Activated CD4-positive, alpha-beta T cell treated with anti-CD3 and anti-CD28 coated beads, Interleukin-2, amount 50 U/mL, for 16 hours (primary cell): Measurements from ENCODE around the gene KIF6.

Source experiments
- DNase-seq: peaks from one replicate; pipeline ENCODE4 v3.0.0-alpha.2; 2020

The KIF6 gene

GRCh38 chr6:39367700-39368099 is 357.5 kb downstream of the KIF6 start:
- no peak for DNase-seq

DNA sequence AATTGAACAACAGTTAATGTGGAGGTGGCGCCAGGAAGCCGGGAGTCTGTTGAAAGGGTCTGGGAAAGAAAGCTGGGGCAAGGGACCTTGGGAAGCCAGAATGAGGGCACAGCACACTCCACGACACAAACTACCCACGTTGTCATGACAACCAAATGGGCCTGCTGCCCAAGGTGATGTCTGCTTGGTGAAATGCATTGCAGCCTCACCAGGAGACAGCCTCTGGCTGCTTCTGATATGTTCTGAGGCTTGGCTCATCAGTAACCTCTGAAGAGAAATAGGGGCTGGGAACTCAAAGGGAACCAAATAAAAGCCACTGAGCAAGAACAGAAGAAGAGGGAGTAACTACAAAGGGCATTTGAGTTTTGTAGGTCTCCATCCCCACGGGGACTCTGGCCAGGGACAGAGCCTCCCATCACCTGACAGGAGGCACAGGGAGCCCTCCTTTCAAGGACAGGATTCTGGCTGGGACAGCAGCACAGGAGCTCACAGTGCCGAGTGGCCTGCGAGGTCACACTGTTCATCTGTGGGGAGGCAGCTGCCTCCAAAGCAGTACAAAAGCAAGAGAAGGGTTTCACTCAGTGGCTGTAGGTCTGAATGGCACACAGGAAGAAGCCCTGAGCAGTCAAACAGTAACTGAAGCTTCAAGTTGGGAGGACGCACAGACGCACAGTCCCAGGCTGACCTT is 358.1 kb downstream of the KIF6 start:
- DNase-seq: no peak

DNA sequence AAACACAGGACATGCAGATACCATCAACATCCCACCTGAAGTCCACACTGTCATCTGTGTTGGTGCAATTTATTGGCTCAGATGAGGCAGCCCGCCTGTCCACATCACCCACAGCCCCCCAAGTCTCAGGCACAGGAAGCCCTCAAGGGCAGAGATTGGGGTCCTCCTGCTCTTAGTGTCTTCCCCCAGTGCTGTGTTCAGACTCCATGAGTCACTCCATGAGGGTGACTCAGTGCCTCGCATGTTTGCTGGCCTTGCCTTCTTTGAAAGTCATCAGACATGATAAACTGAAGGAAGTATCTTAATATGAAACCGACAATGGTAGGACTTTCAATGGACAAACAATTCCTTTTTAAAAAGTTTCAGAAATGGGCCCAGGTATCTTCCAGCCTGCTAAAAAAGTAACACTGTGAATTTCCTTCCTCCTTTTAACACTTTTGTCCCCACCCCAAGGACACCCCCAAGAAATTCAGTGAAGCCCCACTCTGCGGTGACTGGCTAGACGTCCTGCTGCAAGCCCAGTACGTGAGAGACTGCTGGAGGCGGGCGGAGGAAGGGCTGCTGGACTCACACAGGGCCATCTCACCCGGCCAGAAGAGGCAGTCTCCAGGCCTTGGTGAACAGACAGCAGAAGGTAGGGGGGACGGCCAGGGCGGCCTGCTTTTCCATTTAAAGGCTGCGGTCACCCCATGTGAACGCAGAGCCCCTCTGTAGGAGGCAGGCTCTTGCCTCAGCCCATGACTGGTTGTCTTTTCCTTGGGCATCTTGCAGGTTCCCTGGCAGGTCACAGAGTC is 359.7 kb downstream of the KIF6 start:
- DNase-seq: no peak

DNA sequence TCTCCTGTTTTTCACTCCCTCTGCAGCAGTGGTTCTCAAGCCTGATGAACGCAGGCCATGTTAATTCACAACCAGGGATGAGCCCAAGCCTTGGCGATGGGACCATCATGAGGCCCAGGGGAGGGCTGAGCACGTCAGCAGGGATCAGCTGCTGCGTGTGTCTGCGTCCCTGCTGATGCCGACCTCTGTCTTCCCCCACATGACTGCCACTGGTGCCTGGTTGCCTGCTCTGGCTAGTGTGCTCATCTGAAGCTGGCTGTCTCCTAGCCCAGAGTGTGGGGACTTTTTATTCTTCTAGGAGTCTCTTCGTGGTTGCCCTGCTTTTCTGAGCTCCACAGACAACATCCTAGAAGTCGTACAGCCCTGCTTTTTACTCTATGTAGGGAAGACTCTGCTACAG is 361.9 kb downstream of the KIF6 start:
- DNase-seq: no peak

DNA sequence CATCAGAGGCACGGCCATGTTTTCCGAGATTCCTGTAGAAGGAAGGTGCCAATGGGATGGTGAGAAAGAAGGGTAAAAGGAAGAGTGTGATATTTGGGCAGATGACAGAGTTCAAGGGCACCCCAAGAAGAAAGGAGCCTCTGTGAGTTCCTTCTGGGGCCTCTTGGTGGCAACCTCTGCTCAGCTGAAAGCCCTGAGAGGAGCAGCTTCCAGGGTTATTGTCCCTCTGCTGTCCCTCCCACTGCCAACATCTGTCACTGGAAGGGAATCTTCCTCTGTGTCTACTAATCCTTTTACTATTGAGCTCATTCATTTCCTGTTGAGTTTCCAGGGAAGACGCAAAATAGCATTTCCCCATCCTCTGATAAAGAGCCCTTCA is 362.7 kb downstream of the KIF6 start:
- DNase-seq: no peak

- DNase-seq: peak; percentile 49
Observed at GRCh38 chr6:39361657-39362486, 363.3 kb downstream of the KIF6 start.

GRCh38 chr6:39360378-39360777 is 364.8 kb downstream of the KIF6 start:
- no peak for DNase-seq

DNA sequence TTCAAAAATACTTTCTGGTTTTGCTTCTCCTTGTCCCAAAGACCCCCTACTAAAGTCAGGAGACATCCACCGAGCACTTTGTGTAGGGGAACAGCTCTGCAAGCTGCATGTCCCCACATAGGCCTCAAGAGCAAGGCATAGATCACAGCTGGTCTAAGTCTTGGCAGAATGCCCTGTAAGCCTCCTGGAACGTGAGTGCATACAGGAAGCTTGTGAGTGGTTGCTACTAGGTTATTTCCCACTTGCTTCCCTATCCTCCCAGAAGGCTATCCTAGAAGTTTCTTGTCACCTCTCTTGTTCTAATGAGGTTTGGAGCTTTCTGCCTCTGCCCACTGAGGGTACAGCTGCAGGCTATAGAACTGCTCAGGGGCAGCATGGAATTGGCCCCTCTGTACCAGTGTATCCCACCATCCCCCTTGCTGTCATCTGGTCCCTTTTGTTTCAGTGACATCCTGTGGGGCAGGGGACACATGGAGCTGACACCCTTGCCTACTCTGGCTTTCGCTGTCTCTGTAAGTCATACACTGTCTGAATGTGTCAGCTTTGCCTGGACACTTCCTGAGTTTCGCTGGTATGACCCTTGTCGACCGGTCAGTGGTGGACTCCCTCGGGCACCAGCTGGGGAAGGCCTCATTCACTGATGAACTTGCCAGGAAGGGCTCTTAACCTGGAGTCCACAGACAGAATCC is 367.1 kb downstream of the KIF6 start:
- no peak for DNase-seq

DNA sequence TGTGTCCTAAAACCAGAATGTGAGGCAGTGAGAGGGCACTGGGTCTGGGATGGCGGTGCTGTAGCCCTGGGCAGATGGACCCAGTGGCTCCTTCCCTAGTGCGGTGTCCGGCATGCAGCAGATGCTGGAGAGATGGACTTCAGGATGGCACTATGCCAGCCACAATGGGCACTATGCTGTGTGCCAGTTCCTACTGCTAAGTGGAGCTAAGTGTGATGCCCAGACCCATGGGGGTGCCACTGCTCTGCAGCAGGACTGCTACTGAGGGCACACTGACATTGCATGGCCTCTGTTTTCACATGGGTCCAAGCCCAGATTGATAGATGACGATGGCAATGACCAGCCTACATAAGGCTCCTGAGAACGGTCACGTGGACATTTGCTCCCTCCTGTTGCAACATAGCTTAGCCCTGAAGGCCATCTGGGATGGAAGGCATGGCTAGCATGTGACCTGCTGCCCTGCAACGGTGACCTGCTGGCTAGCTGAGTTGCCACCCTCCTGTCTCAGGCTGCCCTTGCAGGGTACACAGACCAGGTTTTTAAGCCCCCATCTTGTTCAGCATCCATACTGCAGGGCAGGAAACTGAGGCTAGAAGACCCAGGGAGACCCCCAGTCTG is 371.4 kb downstream of the KIF6 start:
- DNase-seq: no peak

DNA sequence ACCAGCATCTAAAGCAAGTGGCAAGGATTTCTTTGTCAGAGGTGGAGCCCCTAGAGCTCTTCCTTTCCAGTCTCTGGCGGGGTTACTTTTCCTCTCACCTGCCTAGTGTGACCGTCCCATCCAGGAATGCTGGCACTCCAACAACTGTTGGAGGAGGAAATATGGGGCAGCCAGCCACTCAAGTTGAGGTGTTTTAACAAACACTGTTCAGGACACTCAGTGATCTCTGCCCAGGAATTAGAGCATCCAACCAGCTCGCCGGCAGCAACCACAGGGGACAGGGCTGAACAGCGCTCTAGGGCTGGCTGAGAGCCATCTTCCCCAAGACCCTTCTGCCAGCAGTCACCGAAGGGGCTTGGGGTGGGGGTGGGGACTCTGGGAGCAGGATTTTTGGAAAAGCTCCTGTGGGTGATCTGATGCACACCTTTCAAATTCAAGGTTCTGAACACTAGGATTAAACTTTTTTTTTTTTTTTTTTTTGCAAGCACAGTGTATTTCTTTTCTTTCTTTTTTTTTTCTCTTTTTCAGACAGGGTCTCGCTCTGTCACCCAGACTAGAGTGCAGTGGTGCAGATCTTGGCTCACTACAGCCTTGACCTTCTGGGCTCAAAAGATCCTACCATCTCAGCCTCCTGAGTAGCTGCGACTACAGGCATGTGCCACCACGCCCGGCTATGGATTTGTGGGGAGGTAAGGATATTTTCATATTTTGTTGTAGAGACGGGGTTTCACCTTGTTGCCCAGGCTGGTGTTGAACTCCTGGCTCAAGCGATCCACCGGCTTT is 374.3 kb downstream of the KIF6 start:
- no peak for DNase-seq

DNA sequence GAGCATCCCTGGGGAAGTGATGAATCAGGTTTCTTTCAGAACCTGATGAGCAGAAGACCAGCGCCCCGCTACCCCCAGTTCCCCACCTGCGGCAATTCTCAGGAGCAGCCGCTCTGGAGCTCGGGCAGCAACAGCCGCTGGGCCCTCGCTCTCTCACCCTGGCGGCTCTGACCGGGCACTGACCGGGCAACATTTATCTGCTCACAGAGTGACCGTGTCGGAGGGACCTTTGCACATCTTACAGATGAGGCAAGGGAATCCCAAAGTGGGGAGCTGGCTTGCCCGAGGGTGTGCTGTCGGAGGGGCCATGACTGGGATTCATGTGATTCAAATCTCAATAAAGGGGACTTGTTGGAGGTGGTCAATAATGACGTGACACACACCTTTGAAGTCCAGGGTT is 376.5 kb downstream of the KIF6 start:
- no peak for DNase-seq

- peak; percentile 60 for DNase-seq
Observed at GRCh38 chr6:39347906-39348585, 377.2 kb downstream of the KIF6 start.

DNA sequence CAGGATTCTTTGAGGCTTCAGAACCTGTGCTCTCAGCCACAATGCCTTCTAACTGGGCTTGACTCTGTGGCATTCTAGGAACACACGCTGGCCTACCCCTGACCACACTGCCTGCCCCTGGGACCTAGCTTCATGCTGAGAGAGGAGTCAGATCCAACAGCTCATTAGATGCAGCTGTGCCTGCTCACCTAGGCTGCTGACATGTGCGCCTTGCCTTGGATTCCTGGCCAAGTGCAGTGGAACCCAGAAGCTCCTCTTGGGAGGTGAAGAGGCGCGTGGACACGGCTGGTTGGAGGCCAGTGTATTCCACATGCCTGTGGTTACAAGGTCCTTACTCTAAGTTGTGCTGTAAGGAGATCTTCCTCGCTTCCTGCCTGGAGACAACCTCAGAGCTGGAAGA is 378.0 kb downstream of the KIF6 start:
- DNase-seq: no peak

DNA sequence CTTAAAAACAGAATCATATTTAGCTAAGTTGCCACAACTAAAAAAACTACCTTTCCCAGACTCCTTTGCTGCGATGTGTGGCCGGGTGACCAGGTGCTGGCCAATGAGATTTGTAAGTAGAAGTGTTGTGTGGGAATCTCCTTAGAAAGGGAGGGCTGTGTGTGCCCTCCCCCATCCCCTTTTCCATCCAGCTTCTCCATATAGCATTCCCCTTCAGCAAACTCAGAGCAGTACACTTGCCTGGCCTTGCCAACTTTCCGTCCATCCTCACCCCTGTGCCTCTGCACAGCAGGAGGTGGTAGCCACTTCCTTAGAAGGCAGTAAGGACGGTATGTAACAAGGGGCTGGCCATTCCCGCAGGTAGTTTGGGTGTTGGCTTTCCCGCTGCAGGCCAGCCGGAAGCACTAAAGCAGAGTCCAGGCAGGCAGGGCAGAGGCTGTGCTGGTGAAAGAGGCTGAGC is 380.4 kb downstream of the KIF6 start:
- no peak for DNase-seq

GRCh38 chr6:39343396-39343870 is 381.8 kb downstream of the KIF6 start:
- no peak for DNase-seq

DNA sequence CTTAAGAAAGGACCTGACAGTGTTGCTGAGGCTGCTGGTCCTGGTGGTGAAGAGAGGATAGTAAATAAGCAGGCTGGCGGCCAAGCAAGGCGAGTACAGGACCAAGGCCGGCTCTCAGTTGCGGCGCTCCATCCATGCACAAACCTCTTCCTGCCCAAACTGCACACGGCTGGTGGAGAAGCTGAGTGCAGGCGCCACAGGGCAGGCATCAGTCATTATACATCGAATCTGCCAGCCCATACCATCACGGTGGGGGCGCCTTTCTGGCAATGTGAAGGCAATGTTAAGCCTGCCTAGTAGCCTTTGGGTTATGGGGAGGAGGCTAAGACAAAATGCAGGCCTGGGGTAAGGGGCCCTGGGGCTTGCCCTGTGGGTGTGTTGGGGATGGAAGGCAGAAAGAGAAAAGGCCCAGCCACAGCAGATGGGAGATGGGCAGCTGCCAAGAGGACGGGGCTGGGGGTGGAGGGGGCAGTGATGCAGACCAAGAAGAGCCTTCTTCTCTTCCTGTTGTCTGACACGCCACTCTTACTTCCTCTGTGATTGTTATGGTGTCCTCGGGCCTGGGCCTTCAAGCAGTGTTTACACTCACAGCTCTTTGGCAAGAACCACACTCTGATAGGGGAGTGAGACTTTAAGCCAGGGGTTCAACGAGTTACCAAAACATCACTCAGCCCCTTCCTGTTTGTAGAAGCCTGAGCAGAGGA is 382.4 kb downstream of the KIF6 start:
- no peak for DNase-seq

- no peak for DNase-seq
Observed at GRCh38 chr6:39341937-39342336, 383.3 kb downstream of the KIF6 start.

GRCh38 chr6:39341352-39341751 is 383.9 kb downstream of the KIF6 start:
- DNase-seq: no peak

- DNase-seq: no peak
Observed at GRCh38 chr6:39339868-39340550, 385.2 kb downstream of the KIF6 start.
